Astrocyte (in vitro differentiated cells and primary cell): ENCODE data around the gene TLE1. TPM values are rescaled to one million over a fixed set of nuclear protein-coding genes. Genes with fewer than 3 reads are reported as not detected.

ENCODE experiments used
- DNase-seq: peaks from one replicate; pipeline ENCODE4 v3.0.0-alpha.2; 2010; ENCODE audit warnings: low read depth
- FAIRE-seq: peaks from 2 replicates; lab custom pipeline; 2011; peaks lifted over from hg19 to GRCh38; lab: Jason Lieb, UNC
- H2AFZ ChIP-seq: 2 replicates; pipeline ENCODE4 v1.6.0; 2012; ENCODE audit warnings: low read depth, low read length, inconsistent platforms
- H3K27ac ChIP-seq: 2 replicates; pipeline ENCODE4 v1.5.1; 2011; ENCODE audit warnings: low read depth, low read length, inconsistent platforms
- H3K27me3 ChIP-seq: 2 replicates; pipeline ENCODE4 v1.6.0; 2011; ENCODE audit warnings: low read length, inconsistent platforms; ENCODE audit not compliant: insufficient read depth
- H3K36me3 ChIP-seq: 2 replicates; pipeline ENCODE4 v1.5.1; 2011; ENCODE audit warnings: low read length, inconsistent platforms; ENCODE audit not compliant: insufficient read depth
- H3K4me1 ChIP-seq: 2 replicates; pipeline ENCODE4 v1.5.1; 2011; ENCODE audit warnings: low read length, inconsistent platforms; ENCODE audit not compliant: insufficient read depth
- H3K4me2 ChIP-seq: 2 replicates; pipeline ENCODE4 v1.6.0; 2012; ENCODE audit warnings: low read length, inconsistent platforms
- H3K4me3 ChIP-seq: 2 replicates; pipeline ENCODE4 v1.5.1; 2011; ENCODE audit warnings: low read depth, mild to moderate bottlenecking, low read length, inconsistent platforms; ENCODE audit not compliant: insufficient read depth
- H3K79me2 ChIP-seq: 2 replicates; pipeline ENCODE4 v1.6.0; 2012; ENCODE audit warnings: mild to moderate bottlenecking, low read length, inconsistent platforms; ENCODE audit not compliant: insufficient read depth
- H3K9ac ChIP-seq: 2 replicates; pipeline ENCODE4 v1.6.0; 2012; ENCODE audit warnings: mild to moderate bottlenecking, low read length, inconsistent platforms
- H3K9me3 ChIP-seq: 2 replicates; pipeline ENCODE4 v1.5.1; 2012; ENCODE audit warnings: low read depth, mild to moderate bottlenecking, low read length, inconsistent platforms; ENCODE audit not compliant: insufficient read depth
- H4K20me1 ChIP-seq: 2 replicates; pipeline ENCODE4 v1.6.0; 2012; ENCODE audit warnings: low read length, inconsistent platforms; ENCODE audit not compliant: insufficient read depth
- H3K27ac Mint-ChIP-seq: one replicate; pipeline ENCODE4 v1.8.0; 2021; ENCODE audit warnings: mild to moderate bottlenecking, mixed read lengths; ENCODE audit not compliant: unreplicated experiment
- H3K27me3 Mint-ChIP-seq: one replicate; pipeline ENCODE4 v1.8.0; 2021; ENCODE audit warnings: low read depth, mixed read lengths; ENCODE audit not compliant: unreplicated experiment
- H3K36me3 Mint-ChIP-seq: one replicate; pipeline ENCODE4 v1.8.0; 2021; ENCODE audit warnings: low read depth, mixed read lengths; ENCODE audit not compliant: unreplicated experiment
- H3K4me1 Mint-ChIP-seq: one replicate; pipeline ENCODE4 v1.8.0; 2021; ENCODE audit warnings: low read depth, mixed read lengths; ENCODE audit not compliant: unreplicated experiment
- H3K4me3 Mint-ChIP-seq: one replicate; pipeline ENCODE4 v1.8.0; 2021; ENCODE audit warnings: mild to moderate bottlenecking, moderate library complexity, mixed read lengths; ENCODE audit not compliant: unreplicated experiment
- H3K9me3 Mint-ChIP-seq: one replicate; pipeline ENCODE4 v1.8.0; 2021; ENCODE audit warnings: mild to moderate bottlenecking, mixed read lengths; ENCODE audit not compliant: unreplicated experiment
- CTCF ChIP-seq: IDR thresholded peaks from 2 replicates; pipeline ENCODE4 v1.5.1; 2011; ENCODE audit warnings: low read depth, mild to moderate bottlenecking, inconsistent platforms, low read length, moderate library complexity; ENCODE audit not compliant: insufficient read depth
- EZH2 ChIP-seq: IDR thresholded peaks from 2 replicates; pipeline ENCODE4 v1.6.1; 2012; ENCODE audit warnings: mild to moderate bottlenecking, low read length, inconsistent platforms; ENCODE audit not compliant: insufficient read depth
- total RNA-seq: library from RNA; stranded (reverse); gene quantifications from 2 replicates; pipeline ENCODE4 v1.2.1, GENCODE V29; 2021

TLE1 gene
- total RNA-seq, 1 donor from 2014 or later: 29.6 TPM

DNA sequence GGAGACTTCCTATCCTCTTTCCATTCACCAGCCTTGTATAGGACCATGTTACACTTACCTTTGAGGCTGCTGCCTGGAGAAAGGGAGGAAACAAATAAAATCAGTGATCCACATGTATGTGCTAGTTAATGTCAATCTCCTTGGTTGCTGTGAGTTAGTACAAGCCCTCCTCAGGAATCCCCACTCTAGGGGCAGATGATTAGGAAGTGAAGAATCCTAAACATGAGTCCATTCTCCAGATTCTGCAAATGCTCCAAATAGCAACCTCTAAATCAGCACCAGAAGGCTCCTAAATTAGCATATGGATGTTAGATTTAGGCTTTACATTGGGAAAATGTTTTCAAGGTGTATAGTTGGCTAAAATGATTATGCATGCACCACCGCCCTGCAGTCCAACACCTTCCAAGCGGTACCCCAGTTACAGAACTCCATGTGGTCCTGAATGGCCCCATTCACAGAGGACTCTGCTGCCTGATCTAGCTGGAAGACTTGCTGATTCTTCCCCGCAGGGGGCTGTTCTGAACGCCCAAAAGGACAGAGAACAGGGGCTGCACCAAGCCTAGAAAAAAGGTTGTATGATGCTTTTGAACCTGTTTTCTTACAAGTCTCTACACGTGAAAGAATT, 123.2 kb downstream of the TLE1 start:
- H3K9ac ChIP-seq: no peak overlapping the region
- peak overlapping the region; percentile 58 for H3K27ac Mint-ChIP-seq
- no peak overlapping the region for H3K27ac ChIP-seq
- no peaks in the 10 kb centered on the region for H3K36me3 Mint-ChIP-seq
- H3K9me3 Mint-ChIP-seq: no peaks in the 10 kb centered on the region
- no peaks in the 10 kb centered on the region for H3K27me3 ChIP-seq
- FAIRE-seq (no peak), DNase-seq (peak; percentile 7)
- no peaks in the 10 kb centered on the region for H3K9me3 ChIP-seq
- peaks cover 26% of the 10 kb centered on the region for H3K4me1 Mint-ChIP-seq
- H3K4me1 ChIP-seq: peaks cover 14% of the 10 kb centered on the region
- no peaks in the 10 kb centered on the region for H4K20me1 ChIP-seq
- H3K36me3 ChIP-seq: no peaks in the 10 kb centered on the region
- no peaks in the 10 kb centered on the region for H3K79me2 ChIP-seq
- TF ChIP-seq EZH2: no peak
- TF ChIP-seq CTCF: no peak
- H3K4me3 ChIP-seq: no peak overlapping the region
- no peak overlapping the region for H3K4me2 ChIP-seq
- H3K27me3 Mint-ChIP-seq: no peaks in the 10 kb centered on the region
- H3K4me3 Mint-ChIP-seq: no peak overlapping the region
- no peak overlapping the region for H2AFZ ChIP-seq

DNA sequence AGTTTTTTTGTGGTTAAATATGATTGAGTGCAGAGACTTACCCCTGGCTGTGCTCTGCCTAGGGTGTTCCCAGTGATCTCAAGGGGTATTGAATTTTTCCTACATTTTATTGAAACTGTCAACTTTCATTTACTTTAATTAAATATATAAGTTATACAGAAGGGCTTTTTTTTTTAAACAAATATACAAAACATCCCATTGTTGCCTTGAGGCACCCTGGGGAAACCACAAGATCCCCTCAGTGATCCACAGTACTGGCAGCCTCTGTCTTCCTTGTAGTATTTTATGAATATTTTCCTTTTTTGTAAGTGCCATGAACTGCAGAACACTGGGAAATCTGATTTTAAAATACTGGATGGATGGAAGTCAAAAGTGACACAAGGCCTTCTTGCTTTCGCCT, 123.7 kb downstream of the TLE1 start:
- Mint-ChIP-seq H3K27me3 (no peaks in the 10 kb centered on the region), H3K4me3 (no peak overlapping the region), H3K36me3 (no peaks in the 10 kb centered on the region), H3K4me1 (peaks cover 31% of the 10 kb centered on the region), H3K9me3 (no peaks in the 10 kb centered on the region), H3K27ac (no peak overlapping the region)
- Histone ChIP-seq H4K20me1 (no peaks in the 10 kb centered on the region), H3K36me3 (no peaks in the 10 kb centered on the region), H3K9ac (no peak overlapping the region), H2AFZ (no peak overlapping the region), H3K4me2 (no peak overlapping the region), H3K27me3 (no peaks in the 10 kb centered on the region), H3K4me1 (peaks cover 17% of the 10 kb centered on the region), H3K27ac (no peak overlapping the region), H3K79me2 (no peaks in the 10 kb centered on the region), H3K4me3 (no peak overlapping the region), H3K9me3 (no peaks in the 10 kb centered on the region)
- TF ChIP-seq EZH2 (no peak), CTCF (no peak)
- DNase-seq (no peak), FAIRE-seq (no peak)

DNA sequence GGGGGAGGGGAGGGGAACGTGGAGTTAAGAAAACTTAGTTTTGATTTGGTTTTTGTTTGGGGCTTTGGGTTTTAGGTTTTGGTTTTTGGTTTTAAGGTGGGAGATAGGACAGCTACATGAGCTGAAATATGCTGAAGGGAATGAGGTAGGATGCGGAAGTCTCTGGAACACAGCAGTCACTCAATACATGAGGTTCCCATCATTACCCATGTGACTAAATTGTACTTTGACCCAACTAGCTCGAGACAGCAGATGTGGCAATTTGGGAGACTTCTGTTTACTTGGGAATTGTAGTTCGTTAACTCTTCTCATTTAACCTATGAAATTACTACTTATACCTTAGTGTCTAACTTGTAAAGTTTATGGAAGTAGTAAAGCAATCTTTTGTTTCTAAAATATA, 124.2 kb downstream of the TLE1 start:
- no peak overlapping the region for H3K27ac Mint-ChIP-seq
- H3K79me2 ChIP-seq: no peaks in the 10 kb centered on the region
- no peaks in the 10 kb centered on the region for H3K27me3 Mint-ChIP-seq
- H3K4me1 Mint-ChIP-seq: peaks cover 35% of the 10 kb centered on the region
- FAIRE-seq (no peak), DNase-seq (no peak)
- no peaks in the 10 kb centered on the region for H3K36me3 ChIP-seq
- no peak overlapping the region for H3K4me2 ChIP-seq
- H3K4me1 ChIP-seq: peaks cover 21% of the 10 kb centered on the region
- no peak overlapping the region for H3K4me3 ChIP-seq
- no peaks in the 10 kb centered on the region for H3K9me3 ChIP-seq
- H3K36me3 Mint-ChIP-seq: no peaks in the 10 kb centered on the region
- no peaks in the 10 kb centered on the region for H4K20me1 ChIP-seq
- H3K27me3 ChIP-seq: no peaks in the 10 kb centered on the region
- TF ChIP-seq EZH2: no peak
- no peak for TF ChIP-seq CTCF
- no peak overlapping the region for H3K9ac ChIP-seq
- no peak overlapping the region for H3K27ac ChIP-seq
- no peak overlapping the region for H2AFZ ChIP-seq
- no peak overlapping the region for H3K4me3 Mint-ChIP-seq
- H3K9me3 Mint-ChIP-seq: no peaks in the 10 kb centered on the region
